Vagina (tissue), 2 donors: ENCODE measurements around the gene CHODL.

ENCODE experiments used
- POLR2A ChIP-seq, 2 donors: fragments of 450-650 bp; IDR thresholded peaks; one replicate each; pipeline ENCODE4 v1.6.1; 2017; ENCODE audit warnings: antibody characterized with exemption in 2 of 2, mild to moderate bottlenecking in 2 of 2, moderate library complexity in 2 of 2
- POLR2AphosphoS5 ChIP-seq, 2 donors: sonication (generic); formaldehyde crosslinking; IDR thresholded peaks; one replicate each; pipeline ENCODE4 v1.9.0; 2017; ENCODE audit warnings: antibody characterized with exemption in 2 of 2, mild to moderate bottlenecking in 2 of 2, low read depth in 1 of 2; ENCODE audit not compliant: insufficient read depth in 1 of 2
- TF ChIP-seq, protein P1 (sequence below), 3 experiments: fragments of 450-650 bp in 2 of 3; fragments of 200-600 bp in 1 of 3; sonication (generic) in 1 of 3; IDR thresholded peaks; one replicate each; pipeline ENCODE4 v1.5.1; 2017 to 2019; ENCODE audit warnings: antibody characterized with exemption in 3 of 3, mild to moderate bottlenecking in 2 of 3, moderate library complexity in 2 of 3

DNA sequence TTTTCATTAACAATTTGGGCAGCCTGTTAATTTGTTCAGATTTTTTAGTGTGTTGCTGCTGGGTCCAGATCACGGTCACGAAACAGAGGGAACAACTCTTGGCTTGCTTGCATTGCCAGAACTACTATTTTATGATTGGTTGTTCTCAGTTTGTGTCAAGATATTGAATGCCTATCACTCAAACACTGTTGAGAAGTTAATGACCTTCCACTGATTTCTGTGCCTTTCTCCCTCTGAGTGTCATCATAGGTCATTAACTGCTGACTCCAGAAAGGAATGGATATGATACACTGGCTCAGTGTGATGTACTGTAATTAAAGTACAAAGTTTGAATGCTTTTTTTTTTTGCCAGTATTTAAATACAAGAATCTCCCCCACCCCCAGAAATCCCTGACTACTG is 9.2 kb downstream of the CHODL start:
- TF ChIP-seq POLR2A (IDR thresholded peaks at IDR 0.05) (no peak), POLR2AphosphoS5 (IDR thresholded peaks at IDR 0.05; ENCODE audit: insufficient read depth in 1 of 2, low read depth in 1 of 2) (no peak)
- TF ChIP-seq, protein P1, sequence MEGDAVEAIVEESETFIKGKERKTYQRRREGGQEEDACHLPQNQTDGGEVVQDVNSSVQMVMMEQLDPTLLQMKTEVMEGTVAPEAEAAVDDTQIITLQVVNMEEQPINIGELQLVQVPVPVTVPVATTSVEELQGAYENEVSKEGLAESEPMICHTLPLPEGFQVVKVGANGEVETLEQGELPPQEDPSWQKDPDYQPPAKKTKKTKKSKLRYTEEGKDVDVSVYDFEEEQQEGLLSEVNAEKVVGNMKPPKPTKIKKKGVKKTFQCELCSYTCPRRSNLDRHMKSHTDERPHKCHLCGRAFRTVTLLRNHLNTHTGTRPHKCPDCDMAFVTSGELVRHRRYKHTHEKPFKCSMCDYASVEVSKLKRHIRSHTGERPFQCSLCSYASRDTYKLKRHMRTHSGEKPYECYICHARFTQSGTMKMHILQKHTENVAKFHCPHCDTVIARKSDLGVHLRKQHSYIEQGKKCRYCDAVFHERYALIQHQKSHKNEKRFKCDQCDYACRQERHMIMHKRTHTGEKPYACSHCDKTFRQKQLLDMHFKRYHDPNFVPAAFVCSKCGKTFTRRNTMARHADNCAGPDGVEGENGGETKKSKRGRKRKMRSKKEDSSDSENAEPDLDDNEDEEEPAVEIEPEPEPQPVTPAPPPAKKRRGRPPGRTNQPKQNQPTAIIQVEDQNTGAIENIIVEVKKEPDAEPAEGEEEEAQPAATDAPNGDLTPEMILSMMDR (IDR thresholded peaks at IDR 0.05) = no peak
